ENCODE measurements around the gene DHRS11.

DHRS11 gene, protein sequence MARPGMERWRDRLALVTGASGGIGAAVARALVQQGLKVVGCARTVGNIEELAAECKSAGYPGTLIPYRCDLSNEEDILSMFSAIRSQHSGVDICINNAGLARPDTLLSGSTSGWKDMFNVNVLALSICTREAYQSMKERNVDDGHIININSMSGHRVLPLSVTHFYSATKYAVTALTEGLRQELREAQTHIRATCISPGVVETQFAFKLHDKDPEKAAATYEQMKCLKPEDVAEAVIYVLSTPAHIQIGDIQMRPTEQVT

DNA sequence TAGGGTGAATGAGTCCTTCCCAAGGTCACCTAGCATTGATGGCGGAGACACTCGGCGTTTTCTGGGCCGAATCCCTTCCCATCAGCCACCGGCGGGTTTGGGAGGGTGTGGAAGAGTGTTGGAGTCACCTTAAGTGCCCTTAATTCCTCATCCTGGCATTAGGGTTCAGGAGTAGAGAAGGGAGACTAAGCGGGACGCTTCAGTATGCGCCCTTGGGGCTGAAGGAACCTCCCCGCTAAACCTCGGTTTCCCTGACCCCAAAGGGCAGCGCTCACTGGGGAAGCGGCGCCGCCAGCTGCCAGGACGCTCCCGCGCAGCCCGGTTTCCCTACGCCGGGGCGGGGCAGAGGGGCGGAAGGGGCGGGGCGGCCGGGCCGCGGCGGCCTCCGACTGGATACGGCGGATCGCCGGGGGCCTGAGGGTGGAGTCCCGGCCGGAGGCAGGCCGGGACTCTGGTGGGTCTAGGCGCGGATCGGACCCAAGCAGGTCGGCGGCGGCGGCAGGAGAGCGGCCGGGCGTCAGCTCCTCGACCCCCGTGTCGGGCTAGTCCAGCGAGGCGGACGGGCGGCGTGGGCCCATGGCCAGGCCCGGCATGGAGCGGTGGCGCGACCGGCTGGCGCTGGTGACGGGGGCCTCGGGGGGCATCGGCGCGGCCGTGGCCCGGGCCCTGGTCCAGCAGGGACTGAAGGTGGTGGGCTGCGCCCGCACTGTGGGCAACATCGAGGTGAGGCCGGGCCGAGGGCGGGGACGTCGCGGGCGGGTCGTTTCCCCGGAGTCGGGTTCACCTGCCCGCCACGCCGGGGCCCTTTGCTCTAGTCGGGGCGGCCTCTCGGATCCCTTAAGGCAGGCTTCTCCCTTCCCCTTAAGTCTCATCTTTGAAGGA is at the start of gene DHRS11:
TSS of gene DHRS11 (plus strand) at position 446 of the 882 bp plus-strand sequence. CDS start at position 577, 131 bp downstream.
- in situ Hi-C loops (cut with HindIII; ENCODE audit: low sequenced_read_pairs), result no loop called here
- DNase-seq (ENCODE audit: low read depth, low spot score), result peak; percentile 73
- no peak for TF ChIP-seq CTCF (IDR thresholded peaks at IDR 0.05; ENCODE audit: low read depth, low read length)
- peak within 1 kb of the TSS; percentile 54 for H3K4me3 ChIP-seq (ENCODE audit: low read depth, low read length)

DNA sequence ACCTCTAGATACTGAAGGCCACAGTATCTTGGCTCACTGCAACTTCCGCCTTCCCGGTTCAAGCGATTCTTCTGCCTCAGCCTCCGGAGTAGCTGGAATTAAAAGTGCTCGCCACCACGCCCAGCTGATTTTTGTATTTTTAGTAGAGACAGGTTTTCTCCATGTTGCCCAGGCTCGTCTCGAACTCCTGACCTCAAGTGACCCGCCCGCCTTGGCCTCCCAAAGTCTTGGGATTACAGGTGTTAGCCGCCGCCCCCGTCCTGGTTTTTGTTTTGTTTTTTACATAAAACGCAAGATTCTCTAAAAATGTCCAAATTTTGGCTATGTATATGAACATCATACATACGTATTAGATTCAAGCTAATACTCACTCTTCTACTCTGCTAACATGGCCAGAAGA is 48.9 kb upstream of the DHRS11 start:
- in situ Hi-C loops (cut with HindIII; ENCODE audit: low sequenced_read_pairs), result no loop called here
- no peak for DNase-seq (ENCODE audit: low read depth, low spot score)
- no peak for TF ChIP-seq CTCF (IDR thresholded peaks at IDR 0.05; ENCODE audit: low read depth, low read length)
- H3K4me3 ChIP-seq (ENCODE audit: low read depth, low read length), result no peak overlapping the region

DNA sequence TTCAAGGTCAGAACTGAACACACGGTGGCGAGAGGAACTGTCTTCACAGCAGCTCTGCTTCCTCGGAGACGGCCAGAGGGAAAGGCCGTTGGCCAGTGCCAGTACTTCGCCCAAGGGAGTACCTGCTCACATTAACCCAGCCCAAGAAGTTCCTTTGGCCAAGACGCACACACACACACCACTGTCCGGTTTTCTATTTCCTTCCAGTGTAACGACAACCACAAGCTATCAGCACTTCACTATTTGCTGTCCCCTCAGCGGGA is 47.7 kb upstream of the DHRS11 start:
- H3K4me3 ChIP-seq (ENCODE audit: low read depth, low read length), result peak overlapping the region; percentile 97
- DNase-seq (ENCODE audit: low read depth, low spot score), result no peak
- TF ChIP-seq CTCF (IDR thresholded peaks at IDR 0.05; ENCODE audit: low read depth, low read length), result no peak
- in situ Hi-C loops (cut with HindIII; ENCODE audit: low sequenced_read_pairs), result no loop called here

GRCh38 chr17:36544307-36545076 is 47.2 kb upstream of the DHRS11 start, which contains the start of gene GGNBP2:
GGNBP2 (plus strand) TSS chr17:36544919; CDS start chr17:36545725, 806 bp downstream.
- in situ Hi-C loops (cut with HindIII; ENCODE audit: low sequenced_read_pairs), result no loop called here
- peak within 1 kb of the TSS; percentile 97 for H3K4me3 ChIP-seq (ENCODE audit: low read depth, low read length)
- no peak for TF ChIP-seq CTCF (IDR thresholded peaks at IDR 0.05; ENCODE audit: low read depth, low read length)
- DNase-seq (ENCODE audit: low read depth, low spot score), result peak; percentile 96

- in situ Hi-C loops (cut with HindIII; ENCODE audit: low sequenced_read_pairs), result no loop called here
- H3K4me3 ChIP-seq (ENCODE audit: low read depth, low read length), result peak overlapping the region; percentile 97
- no peak for DNase-seq (ENCODE audit: low read depth, low spot score)
- no peak for TF ChIP-seq CTCF (IDR thresholded peaks at IDR 0.05; ENCODE audit: low read depth, low read length)
These were observed 46.6 kb upstream of the DHRS11 start for GRCh38 chr17:36545077-36545464.
